Pons (tissue), 1 donor: ENCODE results near the gene USH1G.
A peak's percentile ranks its signal among the peaks of the same experiment; 100 is the strongest.
"Not testable (repeated sequence)": the region's sequence is repeated elsewhere in the genome, so short reads cannot be mapped to it uniquely, and the experiment has no call there.

Experiments used
- DNase-seq: peaks from one replicate; pipeline ENCODE4 v3.0.0-alpha.2; 2016; ENCODE audit warnings: low spot score

USH1G gene

DNA sequence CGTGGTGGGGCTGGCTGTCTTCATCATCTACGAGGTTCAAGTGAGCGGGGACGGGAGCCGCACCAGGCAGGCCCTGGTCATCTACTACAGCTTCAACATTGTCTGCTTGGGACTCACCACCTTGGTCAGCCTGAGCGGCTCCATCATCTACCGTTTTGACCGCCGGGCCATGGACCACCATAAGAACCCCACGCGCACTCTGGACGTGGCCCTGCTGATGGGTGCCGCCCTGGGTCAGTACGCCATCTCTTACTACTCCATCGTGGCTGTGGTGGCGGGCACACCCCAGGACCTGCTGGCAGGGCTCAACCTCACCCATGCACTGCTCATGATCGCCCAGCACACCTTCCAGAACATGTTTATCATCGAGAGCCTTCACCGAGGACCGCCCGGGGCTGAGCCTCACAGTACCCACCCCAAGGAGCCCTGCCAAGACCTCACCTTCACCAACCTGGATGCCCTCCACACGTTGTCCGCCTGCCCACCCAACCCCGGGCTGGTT lies 7.5 kb upstream of the USH1G start:
- no peak for DNase-seq

DNA sequence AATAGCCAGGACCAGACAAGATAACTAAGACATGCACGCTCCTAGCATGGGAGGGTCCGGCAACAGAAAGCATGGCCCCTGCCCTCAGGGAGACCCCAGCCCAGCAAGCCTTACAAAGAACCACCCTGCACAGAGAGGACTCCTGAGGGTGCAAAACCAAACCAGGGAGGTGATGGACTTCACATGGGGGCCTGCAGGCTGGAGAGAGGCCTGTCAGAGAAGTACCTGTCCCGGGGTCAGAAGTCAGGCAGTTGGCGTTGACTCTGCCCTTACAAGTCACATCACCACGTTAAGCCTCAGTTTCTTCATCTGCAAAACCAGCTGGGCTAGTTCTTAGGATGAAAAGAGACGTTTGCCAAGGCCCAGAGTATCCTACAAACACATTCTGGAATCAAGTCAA lies 5.7 kb upstream of the USH1G start:
- DNase-seq: no peak

DNA sequence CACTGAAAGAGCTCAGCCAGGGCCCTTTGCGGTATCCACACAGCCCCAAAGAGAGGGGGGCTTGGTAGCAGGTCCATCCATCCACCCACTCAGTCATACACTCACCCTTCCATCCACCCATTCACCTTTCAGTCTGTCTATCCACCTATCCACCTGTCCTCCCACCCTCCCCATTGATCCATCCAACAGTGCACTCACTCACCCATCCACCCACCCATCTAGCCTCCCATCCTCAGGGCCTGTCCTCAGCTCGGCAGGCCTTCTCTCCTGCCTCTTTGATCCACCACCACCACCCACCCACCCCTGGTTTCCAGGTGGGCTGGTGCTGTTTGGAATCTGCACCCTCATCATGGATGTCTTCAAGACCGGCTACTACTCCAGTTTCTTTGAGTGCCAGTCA lies 2.2 kb upstream of the USH1G start:
- no peak for DNase-seq

DNA sequence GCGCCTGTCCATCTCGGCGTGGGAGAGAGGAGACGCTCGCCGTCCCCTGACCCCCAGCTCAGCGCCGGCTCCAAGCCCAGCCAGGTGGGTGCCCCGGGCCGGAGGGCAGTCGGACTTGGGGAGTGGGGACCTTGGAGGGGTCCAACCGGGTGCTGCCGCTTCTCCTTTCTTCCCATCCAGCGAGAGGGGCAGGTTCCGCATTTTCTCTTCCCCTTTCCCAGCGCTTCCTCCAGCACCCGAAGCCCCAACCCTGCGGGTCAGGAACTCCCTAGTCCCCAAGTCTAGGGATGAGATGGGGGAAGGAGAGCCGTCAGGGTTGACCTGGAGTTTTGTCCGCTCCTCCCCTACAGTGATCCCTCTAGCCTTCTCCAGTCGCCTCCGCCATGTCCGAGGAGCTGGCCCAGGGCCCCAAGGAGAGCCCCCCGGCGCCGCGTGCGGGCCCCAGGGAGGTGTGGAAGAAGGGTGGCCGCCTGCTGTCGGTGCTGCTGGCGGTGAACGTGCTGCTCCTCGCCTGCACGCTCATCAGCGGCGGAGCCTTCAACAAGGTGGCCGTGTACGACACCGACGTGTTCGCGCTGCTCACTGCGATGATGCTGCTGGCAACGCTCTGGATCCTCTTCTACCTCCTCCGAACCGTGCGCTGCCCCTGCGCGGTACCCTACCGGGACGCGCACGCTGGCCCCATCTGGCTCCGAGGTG lies 1.3 kb upstream of the USH1G start, which contains the start of gene OTOP2:
TSS of gene OTOP2 (plus strand) at position 24 of the 699 bp plus-strand sequence. CDS start at position 384, 360 bp downstream.
- peak; percentile 21 for DNase-seq

DNA sequence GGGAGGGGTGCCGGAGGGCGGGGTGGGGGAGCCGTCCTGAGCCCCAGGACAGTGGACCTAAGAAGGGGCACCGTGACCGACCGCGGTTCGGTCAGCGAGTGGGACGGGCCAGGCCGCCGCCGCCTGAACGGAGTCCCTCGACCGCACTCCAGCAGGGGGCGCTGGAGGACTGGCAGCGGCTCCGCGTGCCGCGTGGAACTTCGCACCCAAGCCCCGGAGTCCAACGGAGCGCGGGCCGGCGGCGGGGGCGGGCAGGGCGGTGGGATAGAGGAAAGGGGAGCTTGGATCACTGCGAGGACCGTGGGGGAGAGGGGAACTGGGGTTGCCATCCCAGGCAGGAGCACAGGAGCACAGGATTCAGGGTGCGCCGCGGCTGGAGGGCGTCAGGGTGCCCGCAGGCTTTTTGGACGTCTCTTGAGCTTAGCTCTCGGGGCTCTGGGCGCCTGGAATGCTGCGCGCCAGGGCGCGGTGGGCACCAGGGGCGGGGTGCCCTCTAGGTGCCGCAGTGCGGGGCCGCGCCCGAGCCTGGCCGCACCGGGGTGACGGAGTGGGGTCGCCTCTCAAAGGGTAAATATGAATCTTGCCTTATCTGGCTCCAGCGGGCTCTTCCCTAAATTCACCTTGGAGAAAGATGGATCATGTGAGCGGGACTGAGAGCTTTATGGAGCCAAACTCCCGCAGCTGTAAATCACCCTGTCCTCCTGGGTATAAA lies 639 bp upstream of the USH1G start:
- no peak for DNase-seq

DNA sequence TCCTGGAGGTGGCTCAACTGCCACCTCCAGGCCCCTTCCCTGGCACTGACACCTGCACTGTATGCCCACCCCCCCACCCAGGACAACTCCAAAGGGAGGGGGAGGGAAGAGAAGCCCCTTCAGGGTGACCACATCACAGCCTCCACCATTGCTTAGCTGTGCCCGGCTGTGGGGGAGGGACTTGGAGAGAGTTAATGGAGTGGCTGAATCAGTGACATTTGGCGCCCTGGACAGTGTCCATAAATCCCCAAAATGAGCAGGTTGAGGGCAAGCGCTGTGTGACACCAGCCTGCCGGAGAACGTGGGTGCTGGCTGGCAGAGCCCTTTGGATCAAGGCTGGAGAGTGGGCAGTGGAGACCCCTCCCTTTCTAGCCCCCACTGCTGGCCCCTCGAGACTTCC lies 883 bp downstream of the USH1G start:
- DNase-seq: no peak

DNA sequence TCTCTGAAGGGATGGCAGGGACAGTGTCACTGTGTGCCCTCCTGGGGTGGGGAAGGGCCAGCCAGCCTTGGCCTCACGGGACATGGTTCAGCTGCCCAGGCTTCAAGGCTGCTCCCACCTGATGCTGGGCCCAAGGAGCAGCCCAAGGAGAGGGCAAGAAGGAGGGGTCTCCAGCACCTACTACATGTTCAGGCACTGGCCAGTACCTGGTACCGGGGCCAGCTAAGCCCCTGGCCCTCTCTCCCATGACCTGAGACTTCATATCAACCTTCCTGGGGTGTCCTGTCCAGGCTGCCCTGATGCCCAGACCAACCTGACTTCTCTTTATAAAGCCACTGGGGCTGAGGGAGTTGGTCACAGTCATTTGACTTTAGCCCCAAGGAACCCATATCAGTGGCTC lies 1.3 kb downstream of the USH1G start:
- no peak for DNase-seq

DNA sequence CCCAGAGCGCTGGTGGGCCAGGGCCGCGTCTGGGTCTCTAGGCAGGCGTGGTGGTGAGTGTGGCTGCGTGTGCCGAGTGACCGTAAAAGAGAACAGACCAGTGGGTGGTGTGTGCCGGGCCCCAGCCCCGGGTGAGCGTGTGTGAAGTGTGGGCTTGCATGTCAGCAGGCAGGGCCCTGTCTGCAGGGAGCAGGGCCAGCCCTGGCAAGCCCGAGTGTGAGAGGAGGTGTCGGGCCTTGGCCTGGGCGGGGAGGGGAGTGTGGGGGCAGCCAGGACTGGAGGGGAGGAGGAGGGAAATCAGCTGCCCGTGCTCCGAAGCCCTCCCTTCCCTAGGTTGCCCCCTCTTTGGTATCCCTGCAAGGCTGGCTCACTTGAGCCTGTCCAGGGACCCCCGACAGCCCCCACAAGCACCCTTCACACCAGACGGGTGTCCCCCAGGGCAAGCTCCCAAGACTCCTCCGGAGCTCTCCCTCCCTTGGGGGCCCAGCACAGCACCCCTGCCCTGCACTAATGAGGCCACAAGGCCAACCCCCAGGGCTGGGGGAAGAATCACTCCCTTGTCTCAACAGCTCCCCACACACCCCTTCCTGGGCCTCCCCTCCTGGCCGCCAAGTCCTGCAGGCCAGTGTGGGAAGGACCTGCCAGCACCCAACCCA lies 1.9 kb downstream of the USH1G start:
- no peak for DNase-seq

DNA sequence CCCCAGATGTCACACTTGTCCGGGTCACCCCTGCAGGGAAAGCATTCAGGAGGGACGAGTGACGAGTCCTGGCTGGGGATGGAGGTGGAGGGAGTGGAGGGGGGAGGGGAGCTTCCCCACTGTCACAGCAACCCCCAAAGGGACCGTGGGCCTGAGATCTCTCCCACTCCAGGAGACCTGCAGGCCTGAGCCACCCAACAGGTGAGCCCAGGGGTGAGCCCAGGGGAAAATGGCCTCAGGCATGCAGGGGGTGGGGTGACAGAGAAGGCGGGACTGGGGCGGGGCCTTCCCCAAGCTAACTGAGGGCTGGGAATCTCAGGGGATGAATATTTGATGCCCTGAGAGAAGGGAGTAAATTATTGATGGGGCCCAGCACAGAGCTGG lies 2.4 kb downstream of the USH1G start:
- DNase-seq: no peak

DNA sequence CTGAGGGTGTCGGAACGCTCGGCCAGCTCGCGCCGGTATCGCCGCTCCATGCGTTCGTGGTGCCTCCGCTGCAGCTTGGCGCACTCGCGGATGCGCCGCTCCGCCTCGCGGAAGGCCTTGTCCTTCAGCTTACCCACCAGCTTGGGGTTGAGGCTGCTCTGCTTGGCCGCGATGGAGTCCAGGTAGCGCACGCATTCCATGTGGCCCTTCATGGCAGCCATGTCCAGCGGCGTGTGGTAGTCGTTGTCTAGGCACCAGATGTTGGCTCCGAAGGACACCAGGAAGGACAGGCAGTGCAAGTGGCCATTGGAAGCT lies 2.8 kb downstream of the USH1G start:
- no peak for DNase-seq

DNA sequence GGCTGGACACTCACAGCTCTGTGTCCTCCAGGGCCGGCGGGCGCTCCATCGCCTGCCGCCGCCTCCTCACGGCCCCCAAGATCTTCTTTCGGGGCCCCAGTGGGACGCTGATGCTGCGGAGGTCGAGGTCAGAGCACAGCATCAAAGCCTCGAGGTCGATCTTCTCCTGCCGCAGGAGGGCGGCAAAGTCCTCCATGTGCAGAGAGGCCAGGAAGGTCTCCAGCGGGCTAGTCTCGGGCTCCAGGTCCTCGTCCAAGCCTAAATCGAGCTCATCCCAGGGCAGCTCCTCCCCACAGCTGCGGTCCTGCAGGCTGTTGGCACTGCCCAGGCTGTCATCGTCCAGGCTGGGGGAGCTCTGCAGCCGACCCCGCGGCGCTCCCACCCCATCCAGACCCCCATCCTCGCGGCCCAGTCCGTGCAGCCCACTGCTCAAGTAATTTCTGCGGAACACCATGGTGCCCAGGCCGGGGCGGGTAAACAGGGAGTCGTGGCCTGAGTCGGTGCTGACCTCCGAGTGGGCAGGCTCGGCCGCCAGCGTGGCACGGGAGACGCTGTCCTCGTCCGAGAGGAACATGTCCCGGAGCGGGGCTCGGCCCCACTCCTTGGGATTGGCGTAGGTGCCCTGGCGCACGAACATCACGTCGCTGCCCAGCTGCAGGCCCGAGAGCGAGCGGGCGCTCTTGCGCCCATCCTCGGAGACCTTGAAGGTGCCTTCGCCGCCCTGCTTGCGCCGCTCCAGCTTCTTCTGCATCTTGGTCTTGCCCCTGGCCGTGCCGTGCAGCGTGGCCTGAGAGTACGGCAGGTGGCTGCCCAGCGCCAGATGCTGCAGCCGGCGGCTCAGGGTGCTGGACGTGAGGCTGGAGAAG lies 3.4 kb downstream of the USH1G start:
- DNase-seq: no peak

DNA sequence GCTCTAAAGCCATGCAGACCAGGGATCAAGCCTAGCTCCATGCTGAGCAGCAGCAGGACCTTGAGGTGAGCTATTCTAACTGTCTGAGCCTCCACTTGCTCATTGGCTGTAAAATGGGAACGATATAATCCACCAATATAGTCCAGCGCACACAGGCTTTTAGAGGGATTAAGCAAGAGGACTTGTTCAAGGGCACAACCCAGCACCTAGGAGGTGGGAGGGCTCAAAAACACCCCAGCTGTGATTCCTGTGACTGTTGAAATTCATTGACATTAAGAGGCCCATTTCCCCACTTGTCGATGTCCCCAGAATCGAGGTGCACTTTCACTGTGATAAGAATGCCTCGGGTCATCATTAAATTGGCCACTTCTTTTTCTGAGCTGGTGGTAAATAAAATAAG lies 4.1 kb downstream of the USH1G start:
- no peak for DNase-seq

DNA sequence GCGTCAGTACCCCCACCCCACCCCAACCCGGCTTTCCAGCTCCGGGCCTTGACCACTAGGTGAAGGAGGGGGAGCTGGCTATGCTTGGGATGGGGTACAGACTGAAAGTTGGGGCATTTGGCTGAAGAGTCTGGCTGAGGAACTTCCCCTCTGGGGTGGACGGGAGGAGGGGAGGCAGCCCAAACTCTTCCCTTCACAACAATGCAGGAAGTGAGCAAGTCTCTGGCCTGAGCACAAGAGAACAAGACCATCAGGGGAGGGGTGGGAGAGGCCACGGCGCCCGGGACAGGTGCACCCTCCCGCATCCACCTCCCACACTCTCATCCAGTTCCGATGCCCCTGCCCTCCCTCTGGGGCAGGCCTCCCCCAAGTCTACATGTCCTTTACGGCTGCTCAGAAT lies 5.6 kb downstream of the USH1G start:
- no peak for DNase-seq

DNA sequence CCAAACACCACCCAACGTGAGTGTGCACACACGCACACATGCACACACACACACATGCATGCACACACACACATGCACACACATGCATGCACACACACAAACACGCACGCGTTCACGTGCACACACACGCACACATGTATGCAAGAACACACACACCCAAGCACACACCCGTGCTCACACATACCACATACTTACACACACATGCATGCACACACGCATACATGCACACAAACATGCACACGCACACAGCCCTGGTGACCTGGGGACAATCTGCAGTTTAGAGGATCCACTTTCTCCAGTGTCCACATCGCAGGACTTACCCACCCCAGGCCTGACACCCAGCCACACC lies 6.2 kb downstream of the USH1G start:
- DNase-seq: no peak

DNA sequence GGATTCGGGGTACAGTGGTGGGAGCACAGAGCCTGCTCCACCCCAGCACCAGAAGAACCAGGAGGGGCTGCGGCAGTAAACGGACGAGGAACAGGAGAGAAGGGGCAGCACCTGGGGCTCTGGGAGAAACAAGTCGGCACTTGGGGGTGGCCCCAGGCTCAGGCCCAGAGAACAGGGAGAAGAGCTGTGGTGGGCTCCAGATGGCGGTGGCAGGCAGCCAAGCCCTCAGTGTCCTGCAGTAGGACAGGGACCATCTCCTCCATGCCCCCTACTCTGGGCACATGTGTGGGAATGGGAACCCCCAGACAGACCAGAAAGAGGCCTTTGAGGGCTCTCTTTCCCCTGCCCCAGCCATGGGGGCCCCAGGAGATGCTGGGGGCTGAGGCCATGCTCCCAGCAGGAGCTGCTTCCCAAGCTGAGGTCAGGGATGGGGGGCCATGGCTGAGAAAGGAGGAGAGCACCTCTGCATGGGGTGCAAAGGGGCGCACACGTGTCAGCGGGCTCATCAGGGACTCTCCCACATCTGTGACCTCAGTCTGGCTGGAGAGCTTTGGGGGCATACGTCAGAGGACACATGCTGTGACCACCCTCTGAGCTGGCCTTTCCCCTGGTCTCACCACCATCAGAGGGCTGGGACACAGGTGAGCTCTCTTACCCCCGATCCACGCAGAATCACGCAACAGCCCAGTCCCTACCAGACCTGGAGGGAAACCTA lies 6.8 kb downstream of the USH1G start:
- DNase-seq: no peak

DNA sequence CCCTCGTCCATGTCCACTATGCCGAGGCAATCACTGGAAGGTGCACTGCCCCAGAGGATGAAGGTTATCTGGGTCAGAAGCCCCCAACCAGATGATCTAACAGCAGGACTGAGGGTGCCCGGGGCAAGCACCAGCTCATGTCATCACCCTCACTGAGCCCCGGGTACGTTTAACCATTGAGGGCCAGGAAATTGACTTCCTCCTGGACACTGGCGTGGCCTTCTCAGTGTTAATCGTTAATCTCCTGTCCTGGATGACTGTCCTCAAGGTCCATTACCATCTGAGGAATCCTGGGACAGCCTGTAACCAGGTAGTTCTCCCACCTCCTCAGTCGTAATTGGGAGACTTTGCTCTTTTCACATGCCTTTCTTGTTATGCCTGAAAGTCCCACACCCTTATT lies 11.6 kb downstream of the USH1G start:
- DNase-seq: not testable (repeated sequence)

DNA sequence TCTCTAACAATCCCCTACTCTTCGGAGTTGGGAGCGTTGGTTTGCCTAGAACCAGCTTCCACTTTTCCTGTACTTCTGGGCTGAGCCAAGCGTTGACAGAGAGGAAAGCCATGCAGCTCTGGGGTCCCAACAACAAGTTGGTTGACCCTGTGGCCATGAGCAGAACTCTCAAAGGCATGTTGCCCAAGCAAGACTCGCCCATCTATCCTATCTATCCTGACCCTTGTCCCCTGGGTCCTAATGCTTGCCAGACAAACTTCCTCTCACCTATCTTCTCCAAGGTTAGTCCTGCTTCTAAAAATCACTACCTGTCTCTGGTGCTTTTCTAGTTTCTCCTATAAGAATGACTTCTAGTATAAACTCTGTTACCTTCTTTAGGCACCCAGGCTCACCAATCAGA lies 14.0 kb downstream of the USH1G start:
- not testable (repeated sequence) for DNase-seq

DNA sequence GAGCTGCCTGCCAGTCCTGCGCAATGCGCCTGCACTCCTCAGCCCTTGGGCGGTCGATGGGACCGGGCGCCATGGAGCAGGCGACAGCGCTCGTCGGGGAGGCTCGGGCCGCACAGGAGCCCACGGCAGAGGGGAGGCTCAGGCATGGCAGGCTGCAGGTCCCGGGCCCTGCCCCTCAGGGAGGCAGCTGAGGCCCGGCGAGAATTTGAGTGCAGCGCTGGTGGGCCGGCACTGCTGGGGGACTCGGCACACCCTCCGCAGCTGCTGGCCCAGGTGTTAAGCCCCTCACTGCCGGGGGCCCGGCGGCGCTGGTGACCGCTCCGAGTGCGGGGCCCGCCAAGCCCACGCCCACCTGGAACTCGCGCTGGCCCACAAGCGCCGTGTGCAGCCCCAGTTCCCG lies 16.0 kb downstream of the USH1G start:
- DNase-seq: no peak

DNA sequence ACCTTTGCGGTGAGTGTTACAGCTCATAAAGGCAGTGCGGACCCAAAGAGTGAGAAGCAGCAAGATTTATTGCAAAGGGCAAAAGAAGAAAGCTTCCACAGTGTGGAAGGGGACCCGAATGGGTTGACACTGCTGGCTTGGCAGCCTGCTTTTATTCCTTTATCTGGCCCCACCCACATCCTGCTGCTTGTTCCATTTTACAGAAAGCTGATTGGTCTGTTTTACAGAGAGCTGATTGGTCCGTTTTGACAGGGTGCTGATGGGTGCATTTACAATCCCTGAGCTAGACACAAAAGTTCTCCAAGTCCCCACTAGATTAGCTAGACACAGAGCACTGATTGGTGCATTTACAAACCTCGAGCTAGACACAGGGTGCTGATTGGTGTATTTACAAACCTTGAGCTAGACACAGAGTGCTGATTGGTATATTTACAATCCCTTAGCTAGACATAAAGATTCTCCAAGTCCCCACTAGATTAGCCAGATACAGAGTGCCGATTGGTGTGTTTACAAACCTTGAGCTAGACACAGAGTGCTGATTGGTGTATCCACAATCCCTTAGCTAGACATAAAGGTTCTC lies 16.8 kb downstream of the USH1G start:
- not testable (repeated sequence) for DNase-seq

DNA sequence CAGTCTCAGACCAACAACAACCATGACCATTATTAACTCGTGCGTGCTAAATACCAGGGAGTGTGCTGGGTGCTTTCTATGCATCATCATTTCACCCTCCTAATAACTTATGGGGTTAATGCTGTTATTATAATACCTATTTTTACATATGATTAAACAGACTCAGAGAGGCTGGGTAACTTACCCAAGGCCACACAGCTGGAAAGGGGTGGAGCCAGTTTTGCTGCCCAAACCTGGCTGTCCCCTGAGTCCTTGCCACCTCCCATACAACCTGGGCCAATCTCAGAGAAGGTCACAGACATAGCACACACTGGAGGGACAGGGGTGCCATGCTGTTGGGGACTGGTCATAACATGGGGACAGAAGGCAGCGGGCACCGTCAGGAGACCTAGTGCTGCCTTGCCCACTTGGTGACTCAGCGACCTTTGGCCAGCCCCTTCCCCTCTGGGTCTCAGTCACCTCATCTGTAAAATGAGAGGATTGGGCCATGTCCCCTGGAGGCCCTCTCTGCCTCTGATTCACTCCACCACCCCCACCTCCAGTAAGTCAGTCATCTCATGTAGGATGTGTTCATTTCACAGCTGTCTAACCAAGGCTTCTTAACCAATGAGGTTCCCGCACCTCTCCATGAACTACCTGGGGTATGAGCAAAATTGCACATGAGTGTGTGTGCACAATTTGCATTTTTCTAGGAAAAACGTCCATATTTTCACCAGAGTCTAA lies 18.2 kb downstream of the USH1G start:
- no peak for DNase-seq

DNA sequence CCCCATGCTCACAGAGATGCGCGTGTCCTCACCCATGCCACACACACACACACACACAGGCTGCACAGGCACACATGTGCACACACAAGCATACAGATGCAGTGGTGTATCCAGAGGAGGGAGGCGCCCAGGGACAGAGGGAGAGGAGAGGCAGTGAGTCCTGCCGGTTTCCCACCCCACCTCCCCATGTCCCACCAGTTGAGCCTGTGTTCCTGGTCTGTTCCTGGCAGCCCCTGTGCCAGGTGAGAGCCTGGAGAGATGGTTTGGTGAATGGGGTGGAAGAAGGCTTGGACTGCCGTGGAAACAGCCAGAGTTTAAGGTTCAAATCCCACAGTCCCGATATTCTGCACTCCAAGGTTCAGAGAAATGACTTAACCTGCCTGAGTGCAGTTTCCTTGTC lies 19.4 kb downstream of the USH1G start:
- no peak for DNase-seq
